ENCODE measurements around the gene ZNF423. TPM values are rescaled to one million over a fixed set of nuclear protein-coding genes. Genes with fewer than 3 reads are reported as not detected.

Gene ZNF423
- total RNA-seq, 1 donor from 2014 or later = 49.8 TPM

- no peak overlapping the region for H3K27ac Mint-ChIP-seq
- H3K27me3 Mint-ChIP-seq = no peaks in the 10 kb centered on the region
- no peaks in the 10 kb centered on the region for H3K9me3 Mint-ChIP-seq (ENCODE audit: low read depth)
- no peak for DNase-seq (ENCODE audit: low spot score, unreplicated experiment)
- no peak overlapping the region for H3K4me3 Mint-ChIP-seq (ENCODE audit: low read depth)
- no peaks in the 10 kb centered on the region for H3K36me3 Mint-ChIP-seq (ENCODE audit: insufficient read depth)
- H3K4me1 Mint-ChIP-seq (ENCODE audit: low read depth) = peaks cover 1% of the 10 kb centered on the region
- TF ChIP-seq CTCF (IDR thresholded peaks at IDR 0.05; ENCODE audit: unreplicated experiment) = no peak
Observed at GRCh38 chr16:49543631-49543946, 312.3 kb downstream of the ZNF423 start.

GRCh38 chr16:49542946-49543630 lies 312.8 kb downstream of the ZNF423 start:
- no peak overlapping the region for H3K4me3 Mint-ChIP-seq (ENCODE audit: low read depth)
- no peak for TF ChIP-seq CTCF (IDR thresholded peaks at IDR 0.05; ENCODE audit: unreplicated experiment)
- no peaks in the 10 kb centered on the region for H3K9me3 Mint-ChIP-seq (ENCODE audit: low read depth)
- H3K36me3 Mint-ChIP-seq (ENCODE audit: insufficient read depth) = no peaks in the 10 kb centered on the region
- H3K4me1 Mint-ChIP-seq (ENCODE audit: low read depth) = peaks cover 1% of the 10 kb centered on the region
- no peak overlapping the region for H3K27ac Mint-ChIP-seq
- no peaks in the 10 kb centered on the region for H3K27me3 Mint-ChIP-seq
- no peak for DNase-seq (ENCODE audit: low spot score, unreplicated experiment)

- H3K36me3 Mint-ChIP-seq (ENCODE audit: insufficient read depth) = no peaks in the 10 kb centered on the region
- no peaks in the 10 kb centered on the region for H3K27me3 Mint-ChIP-seq
- no peak for TF ChIP-seq CTCF (IDR thresholded peaks at IDR 0.05; ENCODE audit: unreplicated experiment)
- peaks cover 3% of the 10 kb centered on the region for H3K4me1 Mint-ChIP-seq (ENCODE audit: low read depth)
- no peak for DNase-seq (ENCODE audit: low spot score, unreplicated experiment)
- H3K9me3 Mint-ChIP-seq (ENCODE audit: low read depth) = no peaks in the 10 kb centered on the region
- H3K4me3 Mint-ChIP-seq (ENCODE audit: low read depth) = no peak overlapping the region
- H3K27ac Mint-ChIP-seq = no peak overlapping the region
Observed at GRCh38 chr16:49542391-49542891, 313.5 kb downstream of the ZNF423 start.

- Mint-ChIP-seq H3K27ac (no peak overlapping the region), H3K27me3 (no peaks in the 10 kb centered on the region), H3K9me3 (ENCODE audit: low read depth) (no peaks in the 10 kb centered on the region), H3K4me1 (ENCODE audit: low read depth) (peaks cover 7% of the 10 kb centered on the region), H3K36me3 (ENCODE audit: insufficient read depth) (no peaks in the 10 kb centered on the region), H3K4me3 (ENCODE audit: low read depth) (no peak overlapping the region)
- no peak for DNase-seq (ENCODE audit: low spot score, unreplicated experiment)
- TF ChIP-seq CTCF (IDR thresholded peaks at IDR 0.05; ENCODE audit: unreplicated experiment) = no peak
Observed at GRCh38 chr16:49540836-49541235, 315.1 kb downstream of the ZNF423 start.

GRCh38 chr16:49539758-49540157 lies 316.2 kb downstream of the ZNF423 start:
- TF ChIP-seq CTCF (IDR thresholded peaks at IDR 0.05; ENCODE audit: unreplicated experiment) = no peak
- Mint-ChIP-seq H3K27me3 (no peaks in the 10 kb centered on the region), H3K36me3 (ENCODE audit: insufficient read depth) (no peaks in the 10 kb centered on the region), H3K4me1 (ENCODE audit: low read depth) (peaks cover 9% of the 10 kb centered on the region), H3K9me3 (ENCODE audit: low read depth) (no peaks in the 10 kb centered on the region), H3K4me3 (ENCODE audit: low read depth) (no peak overlapping the region), H3K27ac (no peak overlapping the region)
- no peak for DNase-seq (ENCODE audit: low spot score, unreplicated experiment)
